ENCODE data around the gene ADAMTS4.
A peak's percentile ranks its signal among the peaks of the same experiment; 100 is the strongest.

Gene ADAMTS4

GRCh38 chr1:161153176-161153575 is 45.7 kb downstream of the ADAMTS4 start:
- no peak for DNase-seq (ENCODE audit: low spot score)
- TF ChIP-seq, protein P1, sequence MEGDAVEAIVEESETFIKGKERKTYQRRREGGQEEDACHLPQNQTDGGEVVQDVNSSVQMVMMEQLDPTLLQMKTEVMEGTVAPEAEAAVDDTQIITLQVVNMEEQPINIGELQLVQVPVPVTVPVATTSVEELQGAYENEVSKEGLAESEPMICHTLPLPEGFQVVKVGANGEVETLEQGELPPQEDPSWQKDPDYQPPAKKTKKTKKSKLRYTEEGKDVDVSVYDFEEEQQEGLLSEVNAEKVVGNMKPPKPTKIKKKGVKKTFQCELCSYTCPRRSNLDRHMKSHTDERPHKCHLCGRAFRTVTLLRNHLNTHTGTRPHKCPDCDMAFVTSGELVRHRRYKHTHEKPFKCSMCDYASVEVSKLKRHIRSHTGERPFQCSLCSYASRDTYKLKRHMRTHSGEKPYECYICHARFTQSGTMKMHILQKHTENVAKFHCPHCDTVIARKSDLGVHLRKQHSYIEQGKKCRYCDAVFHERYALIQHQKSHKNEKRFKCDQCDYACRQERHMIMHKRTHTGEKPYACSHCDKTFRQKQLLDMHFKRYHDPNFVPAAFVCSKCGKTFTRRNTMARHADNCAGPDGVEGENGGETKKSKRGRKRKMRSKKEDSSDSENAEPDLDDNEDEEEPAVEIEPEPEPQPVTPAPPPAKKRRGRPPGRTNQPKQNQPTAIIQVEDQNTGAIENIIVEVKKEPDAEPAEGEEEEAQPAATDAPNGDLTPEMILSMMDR (IDR thresholded peaks at IDR 0.05; ENCODE audit: extremely low read depth, missing control alignments) = no peak

- DNase-seq (ENCODE audit: low spot score) = no peak
- TF ChIP-seq, protein P1 (IDR thresholded peaks at IDR 0.05; ENCODE audit: extremely low read depth, missing control alignments) = no peak
Observed at GRCh38 chr1:161145832-161146231, 53.0 kb downstream of the ADAMTS4 start.

GRCh38 chr1:161140755-161141400 is 58.0 kb downstream of the ADAMTS4 start:
- TF ChIP-seq, protein P1 (IDR thresholded peaks at IDR 0.05; ENCODE audit: extremely low read depth, missing control alignments) = no peak
- DNase-seq (ENCODE audit: low spot score) = no peak

DNA sequence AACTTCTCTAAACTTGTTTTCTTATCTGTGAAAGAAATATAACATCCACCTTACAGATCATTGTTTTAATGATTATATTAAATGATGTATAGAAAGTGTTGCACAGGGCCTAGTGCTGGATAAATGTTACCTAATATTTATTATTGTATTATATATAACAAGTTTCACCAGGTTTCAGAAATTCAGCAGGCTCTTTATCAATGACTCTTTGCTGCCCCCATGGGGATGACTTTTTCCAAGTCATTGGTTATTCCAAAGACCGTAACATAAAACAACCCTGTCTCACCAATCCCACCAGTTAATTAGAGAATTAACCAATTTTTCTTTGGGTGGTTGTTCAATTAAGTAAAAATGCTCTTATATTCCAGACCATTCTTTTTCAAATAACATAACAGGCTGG is 59.1 kb downstream of the ADAMTS4 start:
- TF ChIP-seq, protein P1 (IDR thresholded peaks at IDR 0.05; ENCODE audit: extremely low read depth, missing control alignments) = no peak
- peak; percentile 69 for DNase-seq (ENCODE audit: low spot score)

DNA sequence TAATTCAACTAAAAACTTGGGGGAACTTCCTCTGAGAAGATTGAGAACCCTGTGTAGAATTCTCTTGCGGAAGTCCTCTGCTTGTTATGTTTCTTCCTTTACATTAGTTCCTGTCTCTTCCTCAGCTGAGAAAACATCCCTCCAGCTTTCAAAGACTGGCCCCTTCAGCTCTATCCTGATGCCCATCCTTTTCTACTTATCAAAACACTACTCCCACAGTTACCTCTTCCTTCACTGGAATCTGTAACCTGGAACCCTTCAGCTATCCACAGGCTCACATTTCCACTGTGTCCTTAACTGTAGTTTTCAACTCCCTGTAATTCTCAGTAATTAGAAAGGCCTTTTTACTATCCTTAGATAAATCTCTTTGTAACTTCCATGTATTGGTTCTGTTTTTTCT is 60.4 kb downstream of the ADAMTS4 start:
- DNase-seq (ENCODE audit: low spot score) = no peak
- TF ChIP-seq, protein P1 (IDR thresholded peaks at IDR 0.05; ENCODE audit: extremely low read depth, missing control alignments) = no peak

- DNase-seq (ENCODE audit: low spot score) = no peak
- TF ChIP-seq, protein P1 (IDR thresholded peaks at IDR 0.05; ENCODE audit: extremely low read depth, missing control alignments) = no peak
Observed at GRCh38 chr1:161137881-161138280, 61.0 kb downstream of the ADAMTS4 start.

Measured in GM20000 (cell line).